CD1c-positive myeloid dendritic cell (primary cell): Measurements from ENCODE around the gene OVAAL.

Experiments
- DNase-seq: peaks from one replicate; pipeline ENCODE4 v3.0.0-alpha.2; 2016; ENCODE audit errors: extremely low spot score

Gene OVAAL

GRCh38 chr1:180606155-180606554 lies 47.4 kb downstream of the OVAAL start:
- DNase-seq, result no peak

GRCh38 chr1:180609643-180610555 lies 51.1 kb downstream of the OVAAL start:
- no peak for DNase-seq

GRCh38 chr1:180610556-180611015 lies 51.8 kb downstream of the OVAAL start:
- no peak for DNase-seq

GRCh38 chr1:180611016-180611930 lies 52.5 kb downstream of the OVAAL start:
- DNase-seq, result peak; percentile 74

GRCh38 chr1:180612632-180613031 lies 53.9 kb downstream of the OVAAL start:
- DNase-seq, result no peak

- DNase-seq, result no peak
Measured at GRCh38 chr1:180614730-180615129, 56.0 kb downstream of the OVAAL start.

GRCh38 chr1:180615493-180616290 lies 56.9 kb downstream of the OVAAL start:
- no peak for DNase-seq
